Gastroesophageal sphincter (tissue), 3 donors: ENCODE data around the gene ONECUT2.

Experiments used
- POLR2A ChIP-seq, 2 donors: fragments of 450-650 bp; IDR thresholded peaks; one replicate each; pipeline ENCODE4 v1.6.1; 2017; ENCODE audit warnings: antibody characterized with exemption in 2 of 2, mild to moderate bottlenecking in 2 of 2, moderate library complexity in 1 of 2
- TF ChIP-seq, protein P1 (sequence below), 4 experiments: fragments of 200-600 bp in 2 of 4; fragments of 450-650 bp in 2 of 4; sonication (generic) in 1 of 4; IDR thresholded peaks; one replicate each; pipeline ENCODE4 v1.5.1; 2017 to 2019; ENCODE audit warnings: antibody characterized with exemption in 4 of 4, mild to moderate bottlenecking in 2 of 4, moderate library complexity in 2 of 4

DNA sequence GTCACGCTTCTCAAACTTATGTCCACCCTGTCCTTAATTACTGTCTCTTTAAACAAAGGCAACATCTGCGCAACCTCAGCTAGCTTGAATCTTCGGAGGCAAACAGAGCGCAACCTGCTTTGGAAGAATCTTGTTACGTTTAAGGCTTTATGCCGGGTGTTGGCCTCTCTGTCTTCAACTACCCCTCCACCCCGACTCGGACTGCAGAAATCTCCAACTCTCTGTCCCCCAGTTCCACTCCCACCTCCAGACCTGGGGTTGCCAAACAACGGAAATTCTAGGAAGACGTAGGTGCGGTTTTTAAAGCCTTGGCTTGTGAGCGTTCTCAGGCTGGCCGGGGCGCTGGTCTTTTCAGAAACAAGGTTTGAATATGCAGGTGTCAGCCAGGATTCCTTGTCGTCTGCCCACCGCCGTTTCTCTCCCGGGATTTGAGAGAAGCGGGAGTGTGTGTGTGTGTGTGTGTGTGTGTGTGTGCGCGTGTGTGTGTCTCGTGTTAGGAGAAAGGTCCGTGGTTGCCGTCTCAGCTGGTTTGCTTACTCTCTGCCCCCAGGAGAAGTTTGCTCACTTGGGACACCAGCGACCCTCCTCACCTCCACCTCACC, 1.1 kb upstream of the ONECUT2 start:
- TF ChIP-seq, protein P1, sequence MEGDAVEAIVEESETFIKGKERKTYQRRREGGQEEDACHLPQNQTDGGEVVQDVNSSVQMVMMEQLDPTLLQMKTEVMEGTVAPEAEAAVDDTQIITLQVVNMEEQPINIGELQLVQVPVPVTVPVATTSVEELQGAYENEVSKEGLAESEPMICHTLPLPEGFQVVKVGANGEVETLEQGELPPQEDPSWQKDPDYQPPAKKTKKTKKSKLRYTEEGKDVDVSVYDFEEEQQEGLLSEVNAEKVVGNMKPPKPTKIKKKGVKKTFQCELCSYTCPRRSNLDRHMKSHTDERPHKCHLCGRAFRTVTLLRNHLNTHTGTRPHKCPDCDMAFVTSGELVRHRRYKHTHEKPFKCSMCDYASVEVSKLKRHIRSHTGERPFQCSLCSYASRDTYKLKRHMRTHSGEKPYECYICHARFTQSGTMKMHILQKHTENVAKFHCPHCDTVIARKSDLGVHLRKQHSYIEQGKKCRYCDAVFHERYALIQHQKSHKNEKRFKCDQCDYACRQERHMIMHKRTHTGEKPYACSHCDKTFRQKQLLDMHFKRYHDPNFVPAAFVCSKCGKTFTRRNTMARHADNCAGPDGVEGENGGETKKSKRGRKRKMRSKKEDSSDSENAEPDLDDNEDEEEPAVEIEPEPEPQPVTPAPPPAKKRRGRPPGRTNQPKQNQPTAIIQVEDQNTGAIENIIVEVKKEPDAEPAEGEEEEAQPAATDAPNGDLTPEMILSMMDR (IDR thresholded peaks at IDR 0.05), result no peak
- TF ChIP-seq POLR2A (IDR thresholded peaks at IDR 0.05), result no peak
